HepG2 (cell line): ENCODE results near the gene MEX3A. TPM values are rescaled to one million over a fixed set of nuclear protein-coding genes. Genes with fewer than 3 reads are reported as not detected.

ENCODE experiments used
- ATAC-seq: fragments of 200-7000 bp; cut with Tn5 transposase; 3 replicates; pipeline ENCODE4 v1.9.1; 2020; ENCODE audit warnings: mild to moderate bottlenecking, moderate library complexity
- BruUV-seq: library from RNA; stranded (reverse); fragments of 400-500 nt; replicated peaks from 2 replicates; lab custom pipeline; 2021; lab: Mats Ljungman, UMichigan
- CTCF ChIA-PET: fragments of 300-600 bp; formaldehyde crosslinking; extraction: SDS; loops from one replicate; lab custom pipeline; 2021; ENCODE audit warnings: low total read pairs, inconsistent platforms, low intra/inter-chr PET ratio; lab: Yijun Ruan, JAX
- POLR2A ChIA-PET: fragments of 350-600 bp; sonication (Branson Sonifier 250); formaldehyde crosslinking; loops from one replicate; lab custom pipeline; 2020; ENCODE audit warnings: antibody characterized with exemption, inconsistent platforms; lab: Yijun Ruan, JAX
- DNase-seq: peaks from one replicate; pipeline ENCODE4 v3.0.0-alpha.2; 2015; ENCODE audit warnings: low spot score
- FAIRE-seq: peaks from 3 replicates; lab custom pipeline; 2011; peaks lifted over from hg19 to GRCh38; lab: Jason Lieb, UNC
- H2AFZ ChIP-seq: one replicate; pipeline ENCODE4 v1.6.1; 2011; ENCODE audit warnings: low read length, inconsistent platforms
- H3K27ac ChIP-seq: fragments of 300-600 bp; 3 replicates; pipeline ENCODE4 v1.8.0; 2011; ENCODE audit warnings: mixed run types, mild to moderate bottlenecking, mixed read lengths, low read length, inconsistent platforms; ENCODE audit not compliant: insufficient read depth; ENCODE audit errors: extremely low read length
- H3K27me3 ChIP-seq, 2 experiments: fragments of 200-600 bp in 1 of 2; 2 replicates in 1 of 2; 3 replicates in 1 of 2; pipeline versions ENCODE4 v1.6.0 to v1.8.0; 2011; ENCODE audit warnings: low read length in 2 of 2, mild to moderate bottlenecking in 2 of 2, moderate library complexity in 2 of 2, inconsistent platforms in 1 of 2; ENCODE audit not compliant: insufficient read depth in 2 of 2, control insufficient read depth in 1 of 2
- H3K36me3 ChIP-seq, 2 experiments: fragments of 200-600 bp in 1 of 2; replicated peaks in 1 of 2; 2 replicates in 1 of 2; 3 replicates in 1 of 2; pipeline versions ENCODE4 v1.5.1 to v1.8.0; 2011; ENCODE audit warnings: low read length in 2 of 2, inconsistent platforms in 1 of 2; ENCODE audit not compliant: insufficient read depth in 2 of 2, control insufficient read depth in 1 of 2
- H3K4me1 ChIP-seq: 2 replicates; pipeline ENCODE4 v1.5.1; 2012; ENCODE audit warnings: low read length, inconsistent platforms; ENCODE audit not compliant: insufficient read depth
- H3K4me2 ChIP-seq: 2 replicates; pipeline ENCODE4 v1.6.0; 2011; ENCODE audit warnings: low read depth, low read length, inconsistent platforms
- H3K4me3 ChIP-seq, 3 experiments: fragments of 200-600 bp in 1 of 3; sonication (generic), shearing (Covaris generic) in 1 of 3; replicated peaks in 1 of 3; 2 replicates each; pipeline ENCODE4 v1.5.1; 2011 to 2016; ENCODE audit warnings: low read length in 3 of 3, inconsistent platforms in 2 of 3, low read depth in 2 of 3, mild to moderate bottlenecking in 2 of 3, control low read depth in 1 of 3, mixed read lengths in 1 of 3; ENCODE audit not compliant: insufficient read depth in 1 of 3
- H3K79me2 ChIP-seq: one replicate; pipeline ENCODE4 v1.6.1; 2011; ENCODE audit warnings: low read length, inconsistent platforms; ENCODE audit not compliant: insufficient read depth
- H3K9ac ChIP-seq: 2 replicates; pipeline ENCODE4 v1.6.0; 2011; ENCODE audit warnings: mild to moderate bottlenecking, low read depth, low read length, inconsistent platforms; ENCODE audit not compliant: insufficient read depth
- H3K9me3 ChIP-seq: 2 replicates; pipeline ENCODE4 v1.5.1; 2012; ENCODE audit warnings: mild to moderate bottlenecking, low read length
- H4K20me1 ChIP-seq: 2 replicates; pipeline ENCODE4 v1.6.0; 2011; ENCODE audit warnings: inconsistent platforms, mild to moderate bottlenecking, low read length, moderate library complexity; ENCODE audit not compliant: insufficient read depth
- DRAP1 ChIP-seq: IDR thresholded peaks from 2 replicates; pipeline ENCODE4 v1.6.1; 2016; ENCODE audit warnings: missing genetic modification reagents, missing compliant biosample characterization
- GABPA ChIP-seq, 2 experiments: IDR thresholded peaks; 2 replicates each; pipeline ENCODE4 v1.6.1; 2011 to 2016; ENCODE audit warnings: low read depth in 2 of 2, low read length in 1 of 2, missing biosample characterization in 1 of 2, missing genetic modification characterization in 1 of 2
- GABPB1 ChIP-seq: IDR thresholded peaks from 2 replicates; pipeline ENCODE4 v1.6.1; 2016; ENCODE audit warnings: mild to moderate bottlenecking, missing genetic modification reagents, moderate library complexity, missing compliant biosample characterization
- HDAC2 ChIP-seq: sonication (generic); formaldehyde crosslinking; IDR thresholded peaks from 2 replicates; pipeline ENCODE4 v1.4.0; 2020; ENCODE audit warnings: missing genetic modification reagents
- HOXA3 ChIP-seq: sonication (generic); formaldehyde crosslinking; IDR thresholded peaks from 2 replicates; pipeline ENCODE4 v1.5.0; 2020; ENCODE audit warnings: missing genetic modification reagents
- MYC ChIP-seq: sonication (generic); formaldehyde crosslinking; IDR thresholded peaks from 2 replicates; pipeline ENCODE4 v1.9.0; 2021; ENCODE audit warnings: missing genetic modification reagents, borderline replicate concordance
- NCOA5 ChIP-seq: sonication (generic); formaldehyde crosslinking; IDR thresholded peaks from 2 replicates; pipeline ENCODE4 v1.4.0; 2020; ENCODE audit warnings: missing genetic modification reagents
- PATZ1 ChIP-seq: sonication (generic); formaldehyde crosslinking; IDR thresholded peaks from 2 replicates; pipeline ENCODE4 v1.4.0; 2020; ENCODE audit warnings: missing genetic modification reagents
- PRMT3 ChIP-seq: sonication (generic); formaldehyde crosslinking; IDR thresholded peaks from 2 replicates; pipeline ENCODE4 v1.8.1; 2022; ENCODE audit warnings: low read depth, mild to moderate bottlenecking, moderate library complexity, missing genetic modification reagents, borderline replicate concordance
- SALL1 ChIP-seq: sonication (generic); formaldehyde crosslinking; IDR thresholded peaks from 2 replicates; pipeline ENCODE4 v1.8.0; 2022; ENCODE audit warnings: mild to moderate bottlenecking, missing genetic modification reagents
- SOX13 ChIP-seq, 3 experiments: fragments of 450-650 bp in 1 of 3; sonication (generic) in 1 of 3; formaldehyde crosslinking in 1 of 3; IDR thresholded peaks in 2 of 3; conservative IDR thresholded peaks in 1 of 3; 2 replicates each; pipeline versions ENCODE4 v1.5.0 to v1.6.1; 2016 to 2020; ENCODE audit warnings: antibody characterized with exemption in 1 of 3, mild to moderate bottlenecking in 1 of 3, missing compliant biosample characterization in 1 of 3, missing genetic modification reagents in 1 of 3, moderate library complexity in 1 of 3
- TAF1 ChIP-seq: sonication (generic); formaldehyde crosslinking; IDR thresholded peaks from 2 replicates; pipeline ENCODE4 v1.4.0; 2020; ENCODE audit warnings: missing genetic modification reagents
- TFAP4 ChIP-seq: sonication (generic); IDR thresholded peaks from 2 replicates; pipeline ENCODE4 v1.6.1; 2016; ENCODE audit warnings: low read depth, borderline replicate concordance
- ZBTB20 ChIP-seq: sonication (generic); formaldehyde crosslinking; IDR thresholded peaks from 2 replicates; pipeline ENCODE4 v1.8.1; 2023; ENCODE audit warnings: missing genetic modification reagents, low read depth, mild to moderate bottlenecking, borderline replicate concordance
- ZNF136 ChIP-seq: sonication (generic); formaldehyde crosslinking; IDR thresholded peaks from 2 replicates; pipeline ENCODE4 v1.8.1; 2022; ENCODE audit warnings: low read depth, mild to moderate bottlenecking, moderate library complexity, missing genetic modification reagents
- ZNF263 ChIP-seq: sonication (generic); formaldehyde crosslinking; IDR thresholded peaks from 2 replicates; pipeline ENCODE4 v1.4.0; 2020; ENCODE audit warnings: missing genetic modification reagents
- ZNF383 ChIP-seq: sonication (generic); formaldehyde crosslinking; IDR thresholded peaks from 2 replicates; pipeline ENCODE4 v1.4.0; 2020; ENCODE audit warnings: missing genetic modification reagents, mild to moderate bottlenecking, borderline replicate concordance
- ZNF772 ChIP-seq: sonication (generic); formaldehyde crosslinking; IDR thresholded peaks from 2 replicates; pipeline ENCODE4 v1.5.0; 2020; ENCODE audit warnings: mild to moderate bottlenecking, missing genetic modification reagents
- ZNF788 ChIP-seq: sonication (generic); formaldehyde crosslinking; IDR thresholded peaks from 2 replicates; pipeline ENCODE4 v1.5.0; 2020; ENCODE audit warnings: mild to moderate bottlenecking, missing genetic modification reagents, borderline replicate concordance
- WGBS: methylation state at CpG from one replicate; pipeline ENCODE4 v1.1.6; 2017; ENCODE audit warnings: low lambda C conversion rate; 5-methylcytosine and 5-hydroxymethylcytosine counted together
- in situ Hi-C: cut with HindIII; loops from 2 replicates; pipeline ENCODE4 v1.10.0; 2017; ENCODE audit warnings: low pct_unique_long_range_greater_than_20kb; ENCODE audit not compliant: extremely low pct_ligation_motif_present
- intact Hi-C: fragments of 100-400 bp; cut with micrococcal nuclease; formaldehyde crosslinking; loops from one replicate; pipeline ENCODE4 v1.10.0; 2022; ENCODE audit not compliant: unreplicated experiment
- polyA plus RNA-seq, 8 experiments: library from polyadenylated mRNA; depleted of rRNA in 3 of 8; stranded (reverse) in 7 of 8; unstranded in 1 of 8; fragments of >200 nt; fragmentation: Illumina TruSeq in 4 of 8; extraction: Trizol in 4 of 8; gene quantifications; 2 replicates each; pipeline versions ENCODE4 v1.2.1 to v1.2.3, GENCODE V29; 2011 to 2016; ENCODE audit warnings: low read depth in 4 of 8, missing spikeins in 1 of 8, mixed read lengths in 1 of 8; ENCODE audit not compliant: insufficient read depth in 1 of 8
- total RNA-seq, 5 experiments: library from RNA; depleted of rRNA; stranded (reverse); fragments of >200 nt; fragmentation: Illumina TruSeq; extraction: Trizol; gene quantifications; 2 replicates each; pipeline ENCODE4 v1.2.3, GENCODE V29; 2016; ENCODE audit warnings: low read depth in 1 of 5

The MEX3A gene
- total and polyA plus RNA-seq, 2 of the 13 experiments (the other 11 are each of a cell fraction or from before 2014, with no cell fraction given), result 7.6 to 9.1 TPM

GRCh38 chr1:156102633-156103511 lies 20.6 kb upstream of the MEX3A start:
- Histone ChIP-seq H3K36me3 (no peaks in the 10 kb centered on the region), H3K4me1 (peaks cover 95% of the 10 kb centered on the region), H3K79me2 (no peaks in the 10 kb centered on the region), H3K27ac (peak overlapping the region; percentile 69), H4K20me1 (no peaks in the 10 kb centered on the region), H2AFZ (no peak overlapping the region), H3K4me3 (no peak overlapping the region; a peak in 1 of 6 replicates), H3K4me2 (peak overlapping the region; percentile 93), H3K9ac (peak overlapping the region; percentile 79), H3K9me3 (no peaks in the 10 kb centered on the region), H3K27me3 (0 out of 5 replicates have a peak, but pooled peaks cover 0 to 8% of the 10 kb centered on the region in 2 experiments)
- intact Hi-C loops, result no loop called here
- no TSS peak for BruUV-seq
- 69% methylated on average over 14 of the region's 16 CpGs for WGBS
- ChIA-PET POLR2A (interaction anchor here (5.3 to 6.9 kb wide), 4 partner anchors 12 to 25 kb away, joined by 44 to 84 read pairs (median 58); partner anchors contain the start of gene LMNA), CTCF (interaction anchor here (0.7 kb wide), 1 partner anchor 27 kb away, joined by 3 read pairs; no protein-coding TSS in a partner anchor)
- in situ Hi-C loops, result no loop called here
- FAIRE-seq (no peak), DNase-seq (peak; percentile 45), ATAC-seq (peak; percentile 11)
- TF ChIP-seq ZNF788 (CRISPR knock-in tag), result no peak
- peak; percentile 33; the same call in 1 of the 2 replicates for TF ChIP-seq GABPA (IDR thresholded peaks at IDR 0.05; ENCODE audit: low read depth, low read length)
- TF ChIP-seq GABPA (CRISPR knock-in tag; IDR thresholded peaks at IDR 0.05; ENCODE audit: low read depth), result peak; percentile 74
- peak; percentile 39; the same call in 1 of the 2 replicates for TF ChIP-seq PATZ1 (CRISPR knock-in tag)
- TF ChIP-seq TAF1 (CRISPR knock-in tag), result 0 out of 2 replicates have a peak, but pooled peaks have one; percentile 8
- no peak for TF ChIP-seq HDAC2 (CRISPR knock-in tag)
- TF ChIP-seq SOX13 (IDR thresholded peaks at IDR 0.05), result no peak
- TF ChIP-seq SOX13 (CRISPR knock-in tag; conservative IDR thresholded peaks at IDR 0.05 in 1 of 2, IDR thresholded peaks at IDR 0.05 in 1 of 2), result 0 out of 4 replicates have a peak, but pooled peaks of 1 of the 2 experiments have one; percentile 7
- no peak for TF ChIP-seq PRMT3 (CRISPR knock-in tag)
- peak; percentile 23; the same call in 1 of the 2 replicates for TF ChIP-seq SALL1
- TF ChIP-seq NCOA5 (CRISPR knock-in tag), result no peak
- 0 out of 2 replicates have a peak, but pooled peaks have one; percentile 37 for TF ChIP-seq HOXA3 (CRISPR knock-in tag)
- 0 out of 2 replicates have a peak, but pooled peaks have one; percentile 35 for TF ChIP-seq GABPB1
- peak; percentile 73; the same call in 1 of the 2 replicates for TF ChIP-seq TFAP4
- TF ChIP-seq ZNF263 (CRISPR knock-in tag), result no peak
- no peak for TF ChIP-seq ZNF772 (CRISPR knock-in tag)
- TF ChIP-seq ZNF383 (CRISPR knock-in tag), result no peak
- TF ChIP-seq DRAP1 (CRISPR knock-in tag), result 0 out of 2 replicates have a peak, but pooled peaks have one; percentile 15
- TF ChIP-seq ZNF136, result peak; percentile 34; the same call in 1 of the 2 replicates
- peak; percentile 22; the same call in 1 of the 2 replicates for TF ChIP-seq MYC (CRISPR knock-in tag)
- TF ChIP-seq ZBTB20 (CRISPR knock-in tag), result no peak
